ENCODE measurements around the gene KIAA1755. TPM values are rescaled to one million over a fixed set of nuclear protein-coding genes. Genes with fewer than 3 reads are reported as not detected.
A peak's percentile ranks its signal among the peaks of the same experiment; 100 is the strongest.

Gene KIAA1755
- total and polyA plus RNA-seq, 2 experiments from 2014 or later: 4.0 to 5.1 TPM

GRCh38 chr20:38190936-38191371 lies 69.6 kb downstream of the KIAA1755 start:
- in situ Hi-C loops (cut with MboI): no loop called here
- H3K4me2 ChIP-seq (ENCODE audit: unreplicated experiment): no peak overlapping the region
- DNase-seq: no peak

GRCh38 chr20:38190166-38190565 lies 70.4 kb downstream of the KIAA1755 start:
- H3K27ac ChIP-seq: no peak overlapping the region
- TF ChIP-seq EZH2 (IDR thresholded peaks at IDR 0.05; ENCODE audit: insufficient read depth, poor library complexity, severe bottlenecking) (no peak), EZH2phosphoT487 (IDR thresholded peaks at IDR 0.05; ENCODE audit: insufficient read depth, low read depth) (no peak)

More at GRCh38 chr20:38190936-38191371, 69.6 kb downstream of the KIAA1755 start:
- Histone ChIP-seq H3K9ac (no peak overlapping the region), H3K27me3 (replicated peaks; ENCODE audit: insufficient read depth) (no peaks in the 10 kb centered on the region), H3K36me3 (ENCODE audit: low read depth) (no peaks in the 10 kb centered on the region), H3K4me3 (no peak overlapping the region), H3F3A (ENCODE audit: insufficient read depth) (peaks cover 15% of the 10 kb centered on the region), H2AFZ (no peak overlapping the region), H3K4me1 (ENCODE audit: insufficient read depth) (peaks cover 11% of the 10 kb centered on the region), H3K9me3 (ENCODE audit: low read depth) (no peaks in the 10 kb centered on the region), H3K9me2 (ENCODE audit: insufficient read depth) (no peaks in the 10 kb centered on the region), H3K27ac (no peak overlapping the region), H4K20me1 (ENCODE audit: insufficient read depth) (no peaks in the 10 kb centered on the region), H3K79me2 (ENCODE audit: insufficient read depth) (no peaks in the 10 kb centered on the region)
- 58 to 63% methylated on average over 3 of the region's 3 CpGs for WGBS, 2 experiments (ENCODE audit: low coverage in 1 of 2, low lambda C conversion rate in 2 of 2, missing lambda C conversion rate in 2 of 2)
- TF ChIP-seq EZH2phosphoT487 (IDR thresholded peaks at IDR 0.05; ENCODE audit: insufficient read depth, low read depth) (no peak), EZH2 (IDR thresholded peaks at IDR 0.05; ENCODE audit: insufficient read depth, poor library complexity, severe bottlenecking) (no peak)

GRCh38 chr20:38187517-38187916 lies 73.0 kb downstream of the KIAA1755 start:
- WGBS, 2 experiments (ENCODE audit: low coverage in 1 of 2, low lambda C conversion rate in 2 of 2, missing lambda C conversion rate in 2 of 2): 17 to 26% methylated on average over 5 of the region's 5 CpGs
- Histone ChIP-seq H3K27me3 (replicated peaks; ENCODE audit: insufficient read depth) (no peaks in the 10 kb centered on the region), H3K79me2 (ENCODE audit: insufficient read depth) (no peaks in the 10 kb centered on the region), H3K9me3 (ENCODE audit: low read depth) (no peaks in the 10 kb centered on the region), H3K4me3 (no peak overlapping the region), H3K27ac (peak overlapping the region; percentile 20), H3K36me3 (ENCODE audit: low read depth) (no peaks in the 10 kb centered on the region), H2AFZ (no peak overlapping the region), H3K9ac (no peak overlapping the region), H3K4me2 (ENCODE audit: unreplicated experiment) (no peak overlapping the region), H3K9me2 (ENCODE audit: insufficient read depth) (no peaks in the 10 kb centered on the region), H3K4me1 (ENCODE audit: insufficient read depth) (peaks cover 11% of the 10 kb centered on the region), H4K20me1 (ENCODE audit: insufficient read depth) (no peaks in the 10 kb centered on the region), H3F3A (ENCODE audit: insufficient read depth) (peaks cover 22% of the 10 kb centered on the region)
- in situ Hi-C loops (cut with MboI): no loop called here
- no peak for TF ChIP-seq EZH2 (IDR thresholded peaks at IDR 0.05; ENCODE audit: insufficient read depth, poor library complexity, severe bottlenecking)
- no peak for TF ChIP-seq EZH2phosphoT487 (IDR thresholded peaks at IDR 0.05; ENCODE audit: insufficient read depth, low read depth)
- DNase-seq: peak; percentile 79

More at GRCh38 chr20:38190166-38190565, 70.4 kb downstream of the KIAA1755 start:
- 87 to 93% methylated on average over 6 of the region's 6 CpGs for WGBS, 2 experiments (ENCODE audit: low coverage in 1 of 2, low lambda C conversion rate in 2 of 2, missing lambda C conversion rate in 2 of 2)
- Histone ChIP-seq H3K9me2 (ENCODE audit: insufficient read depth) (no peaks in the 10 kb centered on the region), H3K4me1 (ENCODE audit: insufficient read depth) (peaks cover 11% of the 10 kb centered on the region), H4K20me1 (ENCODE audit: insufficient read depth) (no peaks in the 10 kb centered on the region), H3K79me2 (ENCODE audit: insufficient read depth) (no peaks in the 10 kb centered on the region), H3K9ac (no peak overlapping the region), H3K9me3 (ENCODE audit: low read depth) (no peaks in the 10 kb centered on the region), H3K4me3 (no peak overlapping the region), H2AFZ (no peak overlapping the region), H3K27me3 (replicated peaks; ENCODE audit: insufficient read depth) (no peaks in the 10 kb centered on the region), H3K4me2 (ENCODE audit: unreplicated experiment) (no peak overlapping the region), H3K36me3 (ENCODE audit: low read depth) (no peaks in the 10 kb centered on the region), H3F3A (ENCODE audit: insufficient read depth) (peaks cover 22% of the 10 kb centered on the region)
- in situ Hi-C loops (cut with MboI): no loop called here
- no peak for DNase-seq

GRCh38 chr20:38186788-38187221 lies 73.7 kb downstream of the KIAA1755 start:
- Histone ChIP-seq H3K9ac (no peak overlapping the region), H2AFZ (no peak overlapping the region), H3K27ac (peak overlapping the region; percentile 20), H3K4me1 (ENCODE audit: insufficient read depth) (peaks cover 11% of the 10 kb centered on the region), H3K36me3 (ENCODE audit: low read depth) (no peaks in the 10 kb centered on the region), H3F3A (ENCODE audit: insufficient read depth) (peaks cover 22% of the 10 kb centered on the region), H4K20me1 (ENCODE audit: insufficient read depth) (no peaks in the 10 kb centered on the region), H3K4me3 (no peak overlapping the region), H3K9me2 (ENCODE audit: insufficient read depth) (no peaks in the 10 kb centered on the region), H3K4me2 (ENCODE audit: unreplicated experiment) (no peak overlapping the region), H3K9me3 (ENCODE audit: low read depth) (no peaks in the 10 kb centered on the region), H3K27me3 (replicated peaks; ENCODE audit: insufficient read depth) (no peaks in the 10 kb centered on the region), H3K79me2 (ENCODE audit: insufficient read depth) (no peaks in the 10 kb centered on the region)
- WGBS, 2 experiments (ENCODE audit: low coverage in 1 of 2, low lambda C conversion rate in 2 of 2, missing lambda C conversion rate in 2 of 2): 52 to 76% methylated on average over 4 to 5 of the region's 5 CpGs
- TF ChIP-seq EZH2phosphoT487 (IDR thresholded peaks at IDR 0.05; ENCODE audit: insufficient read depth, low read depth) (no peak), EZH2 (IDR thresholded peaks at IDR 0.05; ENCODE audit: insufficient read depth, poor library complexity, severe bottlenecking) (no peak)
- peak; percentile 63 for DNase-seq
- in situ Hi-C loops (cut with MboI): no loop called here
